Middle frontal gyrus (tissue), 1 donor: Measurements from ENCODE around the gene SEPTIN14.
"Not testable (repeated sequence)": the region's sequence is repeated elsewhere in the genome, so short reads cannot be mapped to it uniquely, and the experiment has no call there.

ENCODE experiments used
- DNase-seq: peaks from one replicate; pipeline ENCODE4 v3.0.0-alpha.2; 2015; ENCODE audit warnings: low spot score; ENCODE audit errors: extremely low spot score

Gene SEPTIN14

DNA sequence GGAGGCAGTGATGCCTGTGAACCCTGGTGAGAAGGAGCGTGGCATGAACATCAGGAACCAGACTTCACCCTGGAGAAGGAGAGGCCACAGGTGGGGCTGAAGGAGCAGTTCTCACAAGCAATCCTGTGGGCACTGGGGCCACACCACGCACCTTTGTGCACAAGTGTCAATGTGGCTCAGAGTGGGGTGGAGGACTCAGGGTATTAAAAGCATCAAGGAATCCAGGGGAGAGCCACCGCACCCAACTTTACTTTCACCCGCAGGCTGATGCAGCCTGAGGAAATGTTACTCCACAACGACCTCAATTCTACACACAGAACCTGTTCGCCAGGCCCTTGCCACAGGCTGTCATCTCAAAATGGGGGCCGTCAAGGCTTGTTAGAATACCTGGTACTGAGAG is 77.1 kb downstream of the SEPTIN14 start:
- not testable (repeated sequence) for DNase-seq

DNA sequence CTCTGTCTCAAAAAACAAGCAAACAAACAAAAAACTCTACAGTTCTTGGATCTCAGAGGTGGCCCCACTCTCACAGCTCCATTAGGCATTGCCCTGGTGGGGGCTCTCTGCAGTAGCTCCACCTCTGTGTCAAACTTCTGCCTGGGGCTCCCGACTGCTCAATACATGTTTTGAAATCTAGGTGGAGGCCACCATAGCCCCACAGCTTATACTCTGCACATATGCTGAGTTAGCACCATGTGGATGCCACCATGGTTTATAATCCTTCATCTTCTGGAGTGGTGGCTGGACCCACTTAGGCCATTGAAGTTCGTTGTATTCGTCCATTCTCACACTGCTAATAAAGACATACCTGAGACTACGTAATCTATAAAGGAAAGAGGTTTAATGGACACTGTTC is 78.4 kb downstream of the SEPTIN14 start:
- no peak for DNase-seq

DNA sequence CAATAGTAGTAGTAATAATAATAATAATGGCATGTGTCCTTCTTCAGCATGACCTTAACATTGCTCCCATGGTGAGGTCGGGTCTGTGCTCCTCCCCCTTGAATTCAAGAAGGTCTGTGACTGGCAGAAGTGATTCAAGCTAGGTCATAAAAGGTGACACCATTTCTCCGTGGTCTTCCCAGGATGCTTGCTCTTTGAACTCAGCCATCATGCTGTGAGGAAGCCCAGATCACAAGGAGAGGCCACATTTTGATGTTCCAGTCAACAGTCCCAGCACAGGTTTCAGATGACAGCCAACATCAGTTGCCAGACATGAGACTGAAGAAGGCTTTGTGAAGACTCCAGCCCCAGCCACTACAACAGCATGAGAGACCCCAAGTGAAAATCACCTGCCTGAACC is 83.9 kb downstream of the SEPTIN14 start:
- DNase-seq = no peak

DNA sequence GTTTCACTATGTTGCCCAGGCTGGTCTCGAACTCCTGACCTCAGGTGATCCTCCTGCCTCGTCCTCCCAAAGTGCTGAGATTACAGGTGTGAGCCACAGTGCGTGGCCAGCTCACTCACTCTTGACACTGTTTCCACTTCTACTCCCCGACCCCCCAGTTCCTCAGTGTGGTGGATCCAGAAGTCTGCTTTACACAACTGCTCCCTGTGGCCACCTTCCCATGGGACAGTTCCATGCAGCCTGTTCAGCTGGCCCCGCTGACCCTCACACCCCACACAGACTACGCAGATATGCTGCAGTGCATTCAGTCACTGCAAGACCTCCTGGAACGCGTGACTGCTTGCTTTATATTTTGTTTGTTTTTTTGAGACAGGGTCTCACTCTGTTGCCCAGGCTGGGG is 86.4 kb downstream of the SEPTIN14 start:
- no peak for DNase-seq

DNA sequence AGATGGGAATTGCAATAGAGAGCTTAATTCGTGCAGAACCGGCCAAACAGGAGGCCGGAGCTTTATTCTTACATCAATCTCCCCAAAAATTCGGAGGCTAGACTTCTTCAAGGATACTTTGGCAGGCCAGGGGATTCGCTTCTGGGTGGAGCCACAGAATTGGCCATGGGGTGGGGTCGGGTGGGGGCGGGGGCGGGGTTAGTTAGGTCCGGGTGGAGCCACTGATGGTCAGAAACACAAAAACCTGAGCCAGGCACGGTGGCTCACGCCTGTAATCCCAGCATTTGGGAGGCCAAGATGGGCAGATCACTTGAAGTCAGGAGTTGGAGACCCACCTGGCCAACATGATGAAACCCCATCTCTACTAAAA is 87.5 kb downstream of the SEPTIN14 start:
- DNase-seq = no peak

DNA sequence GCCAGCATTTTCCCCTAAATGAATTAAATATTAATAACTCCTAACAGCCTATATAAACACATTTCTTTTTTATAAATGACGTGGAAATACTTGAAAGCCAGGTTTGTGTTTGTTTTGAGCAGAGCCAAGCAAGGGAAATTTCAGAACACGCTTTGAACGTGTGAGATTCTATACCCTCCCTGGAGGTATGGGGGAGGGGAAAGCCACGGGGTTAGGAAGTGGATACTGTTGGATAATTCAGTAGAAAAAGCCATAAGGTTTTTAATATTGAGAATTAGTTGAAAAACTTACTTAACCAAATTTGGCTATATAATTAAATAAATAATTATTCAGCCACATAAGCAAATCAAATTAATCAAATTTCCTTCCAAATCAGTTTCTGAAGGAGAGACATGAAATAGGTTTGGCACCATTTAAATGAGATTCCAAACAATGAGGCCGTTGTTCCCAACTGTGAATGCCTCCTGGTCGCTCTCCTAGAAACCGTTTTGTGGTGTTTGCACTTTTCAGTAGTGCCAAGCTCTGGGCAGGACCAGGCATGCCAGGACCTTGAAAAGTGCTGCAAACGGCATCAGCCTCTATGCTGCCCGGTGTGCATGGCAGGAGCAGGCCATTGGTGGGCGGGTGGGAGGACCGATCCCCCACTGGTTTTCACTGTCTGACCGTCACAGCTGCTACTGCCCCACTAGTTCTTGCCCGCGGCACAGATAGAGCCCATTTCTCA is 88.1 kb downstream of the SEPTIN14 start:
- no peak for DNase-seq

DNA sequence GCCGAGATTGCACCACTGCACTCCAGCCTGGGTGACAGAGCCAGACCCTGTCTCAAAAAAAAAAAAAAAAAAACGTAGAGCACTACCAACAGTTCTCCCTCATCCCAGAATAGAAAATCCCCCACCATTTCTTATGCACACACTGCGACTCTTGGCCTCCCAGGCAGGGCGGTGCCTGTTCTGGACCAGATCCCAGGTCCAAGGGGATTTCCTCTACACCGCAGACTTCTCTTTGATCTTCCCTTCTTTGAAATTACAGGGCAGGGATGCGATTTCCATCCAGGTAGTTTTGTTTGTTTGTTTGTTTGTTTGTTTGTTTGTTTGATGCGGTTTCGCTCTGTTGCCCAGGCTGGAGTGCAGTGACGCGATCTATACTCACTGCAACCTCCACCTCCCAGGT is 91.8 kb downstream of the SEPTIN14 start:
- no peak for DNase-seq

DNA sequence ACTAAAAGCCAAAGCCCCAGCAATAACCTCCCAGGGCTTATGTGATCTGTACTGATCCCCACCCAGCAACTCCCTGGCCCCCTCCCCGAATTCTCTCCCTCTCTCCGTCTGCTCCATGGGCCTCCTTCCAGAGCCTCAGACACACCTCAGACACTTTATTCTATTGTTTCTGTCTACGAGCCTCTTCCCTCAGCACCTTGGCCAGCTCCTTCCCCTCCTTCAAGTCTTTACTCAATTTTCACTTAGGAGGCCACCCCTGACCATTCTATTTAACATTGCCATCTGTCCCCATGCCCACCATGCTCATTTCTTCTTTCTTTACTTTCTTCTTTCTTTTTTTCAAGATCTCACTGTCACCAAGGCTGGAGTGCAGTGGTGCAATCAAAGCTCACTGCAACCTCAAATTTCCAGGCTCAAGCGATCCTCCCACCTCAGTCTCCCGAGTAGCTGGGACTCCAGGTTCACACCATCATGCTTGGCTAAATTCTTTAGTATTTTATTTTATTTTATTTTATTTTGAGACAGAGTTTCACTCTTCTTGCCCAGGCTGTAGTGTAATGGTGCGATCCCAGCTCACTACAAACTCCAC is 109.2 kb downstream of the SEPTIN14 start:
- DNase-seq = not testable (repeated sequence)

DNA sequence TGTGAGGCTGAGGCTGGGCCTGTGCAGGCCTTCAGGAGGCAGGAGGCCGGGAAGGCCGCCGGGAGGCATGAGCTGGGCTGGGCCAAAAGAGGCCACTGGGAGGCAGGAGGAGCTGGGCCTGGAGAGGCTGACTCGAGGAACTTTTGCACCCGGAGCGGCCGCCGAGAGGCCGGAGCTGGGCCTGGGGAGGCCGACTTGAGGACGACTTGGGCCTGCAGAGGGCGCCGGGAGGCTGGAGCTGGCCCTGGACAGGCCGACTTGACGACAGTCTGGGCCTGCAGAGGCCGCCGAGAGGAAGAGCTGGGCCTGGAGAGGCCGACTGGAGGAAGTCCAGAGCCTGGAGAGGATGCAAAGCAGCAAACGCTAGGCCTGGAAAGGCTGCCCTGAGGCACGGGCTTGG is 117.8 kb downstream of the SEPTIN14 start:
- not testable (repeated sequence) for DNase-seq
